Activated effector memory CD4-positive, alpha-beta T cell treated with Interleukin-2 at 50 U/mL for 16 hours (primary cell): Measurements from ENCODE around the gene CES3.
A peak's percentile ranks its signal among the peaks of the same experiment; 100 is the strongest.

ENCODE experiments used
- DNase-seq: peaks from one replicate; pipeline ENCODE4 v3.0.0-alpha.2; 2020

CES3 gene

GRCh38 chr16:67013233-67013822, 52.3 kb downstream of the CES3 start:
- DNase-seq, result no peak

GRCh38 chr16:67013823-67014633, 53.0 kb downstream of the CES3 start:
- DNase-seq, result peak; percentile 56

GRCh38 chr16:67014634-67015312, 53.7 kb downstream of the CES3 start:
- no peak for DNase-seq

GRCh38 chr16:67015313-67015731, 54.3 kb downstream of the CES3 start:
- DNase-seq, result no peak

- DNase-seq, result no peak
Measured at GRCh38 chr16:67016143-67016542, 55.1 kb downstream of the CES3 start.

- no peak for DNase-seq
Measured at GRCh38 chr16:67016681-67017420, 55.8 kb downstream of the CES3 start.

- no peak for DNase-seq
Measured at GRCh38 chr16:67017421-67017750, 56.3 kb downstream of the CES3 start.

- peak; percentile 71 for DNase-seq
Measured at GRCh38 chr16:67017810-67018488, 56.9 kb downstream of the CES3 start.

- DNase-seq, result no peak
Measured at GRCh38 chr16:67019171-67019570, 58.1 kb downstream of the CES3 start.

GRCh38 chr16:67021321-67021720, 60.3 kb downstream of the CES3 start:
- no peak for DNase-seq

- no peak for DNase-seq
Measured at GRCh38 chr16:67022531-67023214, 61.6 kb downstream of the CES3 start.

GRCh38 chr16:67023689-67024088, 62.6 kb downstream of the CES3 start:
- no peak for DNase-seq
